ENCODE data around the gene LRRC66. TPM values are rescaled to one million over a fixed set of nuclear protein-coding genes. Genes with fewer than 3 reads are reported as not detected.

LRRC66 gene
- total and polyA plus RNA-seq, 2 of the 13 experiments (the other 11 are each of a cell fraction or from before 2014, with no cell fraction given), result not detected

DNA sequence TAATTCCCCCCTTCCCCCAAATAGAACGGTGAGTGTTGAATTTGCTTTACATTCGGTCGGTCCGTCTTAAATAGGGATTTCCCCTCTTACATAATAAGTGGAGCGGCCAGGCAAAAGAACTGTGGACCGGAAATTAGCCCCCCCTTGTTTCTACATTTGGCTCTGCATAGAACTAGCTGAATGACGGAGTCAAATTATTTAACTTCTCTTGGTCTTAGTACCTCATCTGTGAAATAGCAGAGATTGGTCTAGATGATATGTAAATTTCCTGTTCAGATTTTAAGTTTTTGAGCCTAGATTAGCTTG is 32.3 kb upstream of the LRRC66 start (continued):
- TF ChIP-seq, protein P1, sequence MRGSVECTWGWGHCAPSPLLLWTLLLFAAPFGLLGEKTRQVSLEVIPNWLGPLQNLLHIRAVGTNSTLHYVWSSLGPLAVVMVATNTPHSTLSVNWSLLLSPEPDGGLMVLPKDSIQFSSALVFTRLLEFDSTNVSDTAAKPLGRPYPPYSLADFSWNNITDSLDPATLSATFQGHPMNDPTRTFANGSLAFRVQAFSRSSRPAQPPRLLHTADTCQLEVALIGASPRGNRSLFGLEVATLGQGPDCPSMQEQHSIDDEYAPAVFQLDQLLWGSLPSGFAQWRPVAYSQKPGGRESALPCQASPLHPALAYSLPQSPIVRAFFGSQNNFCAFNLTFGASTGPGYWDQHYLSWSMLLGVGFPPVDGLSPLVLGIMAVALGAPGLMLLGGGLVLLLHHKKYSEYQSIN (CRISPR knock-in tag; IDR thresholded peaks at IDR 0.05; ENCODE audit: borderline replicate concordance), result no peak
- TF ChIP-seq, protein P2, sequence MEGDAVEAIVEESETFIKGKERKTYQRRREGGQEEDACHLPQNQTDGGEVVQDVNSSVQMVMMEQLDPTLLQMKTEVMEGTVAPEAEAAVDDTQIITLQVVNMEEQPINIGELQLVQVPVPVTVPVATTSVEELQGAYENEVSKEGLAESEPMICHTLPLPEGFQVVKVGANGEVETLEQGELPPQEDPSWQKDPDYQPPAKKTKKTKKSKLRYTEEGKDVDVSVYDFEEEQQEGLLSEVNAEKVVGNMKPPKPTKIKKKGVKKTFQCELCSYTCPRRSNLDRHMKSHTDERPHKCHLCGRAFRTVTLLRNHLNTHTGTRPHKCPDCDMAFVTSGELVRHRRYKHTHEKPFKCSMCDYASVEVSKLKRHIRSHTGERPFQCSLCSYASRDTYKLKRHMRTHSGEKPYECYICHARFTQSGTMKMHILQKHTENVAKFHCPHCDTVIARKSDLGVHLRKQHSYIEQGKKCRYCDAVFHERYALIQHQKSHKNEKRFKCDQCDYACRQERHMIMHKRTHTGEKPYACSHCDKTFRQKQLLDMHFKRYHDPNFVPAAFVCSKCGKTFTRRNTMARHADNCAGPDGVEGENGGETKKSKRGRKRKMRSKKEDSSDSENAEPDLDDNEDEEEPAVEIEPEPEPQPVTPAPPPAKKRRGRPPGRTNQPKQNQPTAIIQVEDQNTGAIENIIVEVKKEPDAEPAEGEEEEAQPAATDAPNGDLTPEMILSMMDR (CRISPR knock-in tag; IDR thresholded peaks at IDR 0.05), result no peak
- TF ChIP-seq SAP130 (CRISPR knock-in tag; IDR thresholded peaks at IDR 0.05; ENCODE audit: low read depth) (no peak), HDAC6 (IDR thresholded peaks at IDR 0.05; ENCODE audit: low read depth, low read length) (no peak), ZMYM4 (CRISPR knock-in tag; IDR thresholded peaks at IDR 0.05) (0 out of 2 replicates have a peak, but pooled peaks have one; percentile 4), MAFG (CRISPR knock-in tag; IDR thresholded peaks at IDR 0.05) (no peak), ZNF260 (CRISPR knock-in tag; IDR thresholded peaks at IDR 0.05; ENCODE audit: borderline replicate concordance, low read depth) (no peak), GTF2F1 (IDR thresholded peaks at IDR 0.05; ENCODE audit: low read length) (no peak), ZFP37 (CRISPR knock-in tag; IDR thresholded peaks at IDR 0.05; ENCODE audit: borderline replicate concordance) (no peak), RNF2 (conservative IDR thresholded peaks at IDR 0.05; ENCODE audit: low read depth) (no peak), ZNF501 (CRISPR knock-in tag; IDR thresholded peaks at IDR 0.05) (no peak), ZNF160 (CRISPR knock-in tag; IDR thresholded peaks at IDR 0.05) (no peak), ZNF558 (CRISPR knock-in tag; IDR thresholded peaks at IDR 0.05; ENCODE audit: borderline replicate concordance) (no peak), MLLT10 (CRISPR knock-in tag; IDR thresholded peaks at IDR 0.05) (no peak), TCF7 (IDR thresholded peaks at IDR 0.05; ENCODE audit: low read depth) (no peak), TCF12 (IDR thresholded peaks at IDR 0.05) (no peak), TCF12 (CRISPR knock-in tag; IDR thresholded peaks at IDR 0.05) (no peak)
- TF ChIP-seq, protein P3, sequence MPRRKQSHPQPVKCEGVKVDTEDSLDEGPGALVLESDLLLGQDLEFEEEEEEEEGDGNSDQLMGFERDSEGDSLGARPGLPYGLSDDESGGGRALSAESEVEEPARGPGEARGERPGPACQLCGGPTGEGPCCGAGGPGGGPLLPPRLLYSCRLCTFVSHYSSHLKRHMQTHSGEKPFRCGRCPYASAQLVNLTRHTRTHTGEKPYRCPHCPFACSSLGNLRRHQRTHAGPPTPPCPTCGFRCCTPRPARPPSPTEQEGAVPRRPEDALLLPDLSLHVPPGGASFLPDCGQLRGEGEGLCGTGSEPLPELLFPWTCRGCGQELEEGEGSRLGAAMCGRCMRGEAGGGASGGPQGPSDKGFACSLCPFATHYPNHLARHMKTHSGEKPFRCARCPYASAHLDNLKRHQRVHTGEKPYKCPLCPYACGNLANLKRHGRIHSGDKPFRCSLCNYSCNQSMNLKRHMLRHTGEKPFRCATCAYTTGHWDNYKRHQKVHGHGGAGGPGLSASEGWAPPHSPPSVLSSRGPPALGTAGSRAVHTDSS (CRISPR knock-in tag; conservative IDR thresholded peaks at IDR 0.05), result no peak
- TF ChIP-seq, protein P4, sequence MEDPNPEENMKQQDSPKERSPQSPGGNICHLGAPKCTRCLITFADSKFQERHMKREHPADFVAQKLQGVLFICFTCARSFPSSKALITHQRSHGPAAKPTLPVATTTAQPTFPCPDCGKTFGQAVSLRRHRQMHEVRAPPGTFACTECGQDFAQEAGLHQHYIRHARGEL (CRISPR knock-in tag; IDR thresholded peaks at IDR 0.05), result no peak
- TF ChIP-seq, protein P5, sequence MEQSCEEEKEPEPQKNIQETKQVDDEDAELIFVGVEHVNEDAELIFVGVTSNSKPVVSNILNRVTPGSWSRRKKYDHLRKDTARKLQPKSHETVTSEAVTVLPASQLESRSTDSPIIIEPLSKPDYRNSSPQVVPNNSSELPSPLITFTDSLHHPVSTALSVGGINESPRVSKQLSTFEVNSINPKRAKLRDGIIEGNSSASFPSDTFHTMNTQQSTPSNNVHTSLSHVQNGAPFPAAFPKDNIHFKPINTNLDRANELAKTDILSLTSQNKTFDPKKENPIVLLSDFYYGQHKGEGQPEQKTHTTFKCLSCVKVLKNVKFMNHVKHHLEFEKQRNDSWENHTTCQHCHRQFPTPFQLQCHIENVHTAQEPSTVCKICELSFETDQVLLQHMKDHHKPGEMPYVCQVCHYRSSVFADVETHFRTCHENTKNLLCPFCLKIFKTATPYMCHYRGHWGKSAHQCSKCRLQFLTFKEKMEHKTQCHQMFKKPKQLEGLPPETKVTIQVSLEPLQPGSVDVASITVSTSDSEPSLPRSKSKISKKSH (CRISPR knock-in tag; IDR thresholded peaks at IDR 0.05; ENCODE audit: borderline replicate concordance), result no peak
- TF ChIP-seq, protein P6, sequence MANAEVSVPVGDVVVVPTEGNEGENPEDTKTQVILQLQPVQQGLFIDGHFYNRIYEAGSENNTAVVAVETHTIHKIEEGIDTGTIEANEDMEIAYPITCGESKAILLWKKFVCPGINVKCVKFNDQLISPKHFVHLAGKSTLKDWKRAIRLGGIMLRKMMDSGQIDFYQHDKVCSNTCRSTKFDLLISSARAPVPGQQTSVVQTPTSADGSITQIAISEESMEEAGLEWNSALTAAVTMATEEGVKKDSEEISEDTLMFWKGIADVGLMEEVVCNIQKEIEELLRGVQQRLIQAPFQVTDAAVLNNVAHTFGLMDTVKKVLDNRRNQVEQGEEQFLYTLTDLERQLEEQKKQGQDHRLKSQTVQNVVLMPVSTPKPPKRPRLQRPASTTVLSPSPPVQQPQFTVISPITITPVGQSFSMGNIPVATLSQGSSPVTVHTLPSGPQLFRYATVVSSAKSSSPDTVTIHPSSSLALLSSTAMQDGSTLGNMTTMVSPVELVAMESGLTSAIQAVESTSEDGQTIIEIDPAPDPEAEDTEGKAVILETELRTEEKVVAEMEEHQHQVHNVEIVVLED (CRISPR knock-in tag; IDR thresholded peaks at IDR 0.05; ENCODE audit: borderline replicate concordance), result no peak
- TF ChIP-seq, protein P7, sequence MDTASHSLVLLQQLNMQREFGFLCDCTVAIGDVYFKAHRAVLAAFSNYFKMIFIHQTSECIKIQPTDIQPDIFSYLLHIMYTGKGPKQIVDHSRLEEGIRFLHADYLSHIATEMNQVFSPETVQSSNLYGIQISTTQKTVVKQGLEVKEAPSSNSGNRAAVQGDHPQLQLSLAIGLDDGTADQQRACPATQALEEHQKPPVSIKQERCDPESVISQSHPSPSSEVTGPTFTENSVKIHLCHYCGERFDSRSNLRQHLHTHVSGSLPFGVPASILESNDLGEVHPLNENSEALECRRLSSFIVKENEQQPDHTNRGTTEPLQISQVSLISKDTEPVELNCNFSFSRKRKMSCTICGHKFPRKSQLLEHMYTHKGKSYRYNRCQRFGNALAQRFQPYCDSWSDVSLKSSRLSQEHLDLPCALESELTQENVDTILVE (CRISPR knock-in tag; IDR thresholded peaks at IDR 0.05), result no peak

Data from HepG2 (cell line).